ENCODE data around the gene TMEM100.

TMEM100 gene

DNA sequence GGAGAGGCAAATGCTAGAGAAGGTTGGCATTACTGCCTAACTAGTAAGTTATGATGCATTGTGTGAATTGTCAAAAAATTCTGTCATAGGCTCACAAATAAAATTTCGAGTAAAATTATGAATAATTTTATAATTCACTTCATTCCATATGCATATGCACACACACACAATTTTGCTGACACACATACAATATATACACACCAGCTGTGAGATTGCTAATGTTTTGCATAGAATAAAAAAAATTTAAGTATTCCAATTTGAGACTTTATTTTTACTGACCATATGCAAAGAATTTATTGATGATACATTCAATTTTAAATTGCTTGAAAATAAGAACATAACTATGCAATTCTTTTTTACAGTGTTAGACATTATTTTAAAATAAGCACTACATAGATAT lies 6.8 kb upstream of the TMEM100 start:
- TF ChIP-seq, protein P1, sequence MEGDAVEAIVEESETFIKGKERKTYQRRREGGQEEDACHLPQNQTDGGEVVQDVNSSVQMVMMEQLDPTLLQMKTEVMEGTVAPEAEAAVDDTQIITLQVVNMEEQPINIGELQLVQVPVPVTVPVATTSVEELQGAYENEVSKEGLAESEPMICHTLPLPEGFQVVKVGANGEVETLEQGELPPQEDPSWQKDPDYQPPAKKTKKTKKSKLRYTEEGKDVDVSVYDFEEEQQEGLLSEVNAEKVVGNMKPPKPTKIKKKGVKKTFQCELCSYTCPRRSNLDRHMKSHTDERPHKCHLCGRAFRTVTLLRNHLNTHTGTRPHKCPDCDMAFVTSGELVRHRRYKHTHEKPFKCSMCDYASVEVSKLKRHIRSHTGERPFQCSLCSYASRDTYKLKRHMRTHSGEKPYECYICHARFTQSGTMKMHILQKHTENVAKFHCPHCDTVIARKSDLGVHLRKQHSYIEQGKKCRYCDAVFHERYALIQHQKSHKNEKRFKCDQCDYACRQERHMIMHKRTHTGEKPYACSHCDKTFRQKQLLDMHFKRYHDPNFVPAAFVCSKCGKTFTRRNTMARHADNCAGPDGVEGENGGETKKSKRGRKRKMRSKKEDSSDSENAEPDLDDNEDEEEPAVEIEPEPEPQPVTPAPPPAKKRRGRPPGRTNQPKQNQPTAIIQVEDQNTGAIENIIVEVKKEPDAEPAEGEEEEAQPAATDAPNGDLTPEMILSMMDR (IDR thresholded peaks at IDR 0.05; ENCODE audit: low read depth, low read length, poor library complexity, severe bottlenecking): no peak
- no peak for TF ChIP-seq EZH2phosphoT487 (IDR thresholded peaks at IDR 0.05; ENCODE audit: borderline replicate concordance, low read length)
- peaks cover 36% of the 10 kb centered on the region for H3K4me1 ChIP-seq (ENCODE audit: control insufficient read depth, low read length)

DNA sequence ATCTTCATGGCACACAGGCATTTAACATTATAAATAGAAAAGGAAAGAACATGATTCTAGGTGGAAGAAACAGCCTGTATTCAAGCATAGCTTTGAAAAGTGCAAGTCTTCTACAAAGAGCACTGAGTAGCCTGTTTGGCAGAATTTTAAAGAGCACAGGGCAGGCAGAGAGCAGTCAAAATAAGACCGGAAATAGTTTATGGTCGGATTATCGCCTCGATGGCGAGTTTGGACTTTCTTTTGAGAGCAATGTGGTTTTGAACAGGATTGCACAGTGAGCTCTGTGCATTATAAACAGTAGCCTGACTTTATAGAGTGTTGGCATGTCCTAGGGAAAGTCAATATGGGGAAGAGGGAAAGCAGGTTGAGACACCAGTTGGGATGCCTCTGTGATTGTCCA lies 6.2 kb upstream of the TMEM100 start:
- Histone ChIP-seq H4K20me1 (ENCODE audit: control insufficient read depth, insufficient read depth, low read depth, low read length) (no peaks in the 10 kb centered on the region), H3K9me3 (ENCODE audit: control insufficient read depth, insufficient read depth, low read length) (no peaks in the 10 kb centered on the region), H3K27ac (ENCODE audit: low read depth, low read length) (no peak overlapping the region), H3K79me2 (ENCODE audit: control insufficient read depth, low read length) (peaks cover 10% of the 10 kb centered on the region), H3F3A (ENCODE audit: control insufficient read depth, insufficient read depth) (no peaks in the 10 kb centered on the region), H3K27me3 (ENCODE audit: control insufficient read depth, low read length) (no peaks in the 10 kb centered on the region), H3K4me2 (ENCODE audit: low read length) (no peak overlapping the region), H3K4me1 (ENCODE audit: control insufficient read depth, low read length) (peaks cover 36% of the 10 kb centered on the region), H3K9me2 (replicated peaks; ENCODE audit: control insufficient read depth, low read length) (no peaks in the 10 kb centered on the region), H3K36me3 (ENCODE audit: control insufficient read depth, low read length) (no peaks in the 10 kb centered on the region), H3K4me3 (ENCODE audit: low read length) (no peak overlapping the region)
- TF ChIP-seq, protein P1 (IDR thresholded peaks at IDR 0.05; ENCODE audit: low read depth, low read length, poor library complexity, severe bottlenecking): no peak
- TF ChIP-seq EZH2phosphoT487 (IDR thresholded peaks at IDR 0.05; ENCODE audit: borderline replicate concordance, low read length): no peak

More for the DNA sequence above, 6.8 kb upstream of the TMEM100 start:
- H3K36me3 ChIP-seq (ENCODE audit: control insufficient read depth, low read length): no peaks in the 10 kb centered on the region
- no peaks in the 10 kb centered on the region for H3K9me2 ChIP-seq (replicated peaks; ENCODE audit: control insufficient read depth, low read length)
- H3K9me3 ChIP-seq (ENCODE audit: control insufficient read depth, insufficient read depth, low read length): no peaks in the 10 kb centered on the region
- peaks cover 5% of the 10 kb centered on the region for H3K79me2 ChIP-seq (ENCODE audit: control insufficient read depth, low read length)
- no peaks in the 10 kb centered on the region for H3K27me3 ChIP-seq (ENCODE audit: control insufficient read depth, low read length)
- H3F3A ChIP-seq (ENCODE audit: control insufficient read depth, insufficient read depth): no peaks in the 10 kb centered on the region
- H3K4me3 ChIP-seq (ENCODE audit: low read length): no peak overlapping the region
- H3K27ac ChIP-seq (ENCODE audit: low read depth, low read length): no peak overlapping the region
- no peak overlapping the region for H3K4me2 ChIP-seq (ENCODE audit: low read length)
- no peaks in the 10 kb centered on the region for H4K20me1 ChIP-seq (ENCODE audit: control insufficient read depth, insufficient read depth, low read depth, low read length)

DNA sequence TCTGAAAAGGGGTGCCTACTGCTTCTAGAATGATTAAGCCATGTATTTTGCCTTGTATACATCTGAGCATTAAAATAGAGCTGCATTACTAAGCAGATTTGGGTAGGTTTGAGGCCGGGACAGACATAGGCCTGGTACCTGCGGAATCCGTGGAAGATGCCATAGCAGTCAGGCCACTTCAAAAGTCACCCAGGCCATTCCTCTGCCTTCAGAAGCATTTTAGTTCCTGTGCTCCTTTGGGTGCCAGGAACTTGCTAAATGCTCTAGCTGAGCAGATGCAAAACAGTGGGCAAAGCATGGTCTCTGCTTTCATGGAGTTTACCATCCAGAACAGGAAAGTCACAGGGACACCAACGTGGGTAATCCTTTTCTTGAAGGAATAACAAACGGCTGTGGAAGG lies 5.7 kb upstream of the TMEM100 start:
- Histone ChIP-seq H4K20me1 (ENCODE audit: control insufficient read depth, insufficient read depth, low read depth, low read length) (no peaks in the 10 kb centered on the region), H3K79me2 (ENCODE audit: control insufficient read depth, low read length) (peaks cover 10% of the 10 kb centered on the region), H3K4me1 (ENCODE audit: control insufficient read depth, low read length) (peaks cover 36% of the 10 kb centered on the region), H3K9me2 (replicated peaks; ENCODE audit: control insufficient read depth, low read length) (no peaks in the 10 kb centered on the region), H3K4me2 (ENCODE audit: low read length) (no peak overlapping the region), H3K36me3 (ENCODE audit: control insufficient read depth, low read length) (no peaks in the 10 kb centered on the region), H3K4me3 (ENCODE audit: low read length) (no peak overlapping the region), H3K27me3 (ENCODE audit: control insufficient read depth, low read length) (no peaks in the 10 kb centered on the region), H3K9me3 (ENCODE audit: control insufficient read depth, insufficient read depth, low read length) (no peaks in the 10 kb centered on the region), H3K27ac (ENCODE audit: low read depth, low read length) (no peak overlapping the region), H3F3A (ENCODE audit: control insufficient read depth, insufficient read depth) (no peaks in the 10 kb centered on the region)
- TF ChIP-seq EZH2phosphoT487 (IDR thresholded peaks at IDR 0.05; ENCODE audit: borderline replicate concordance, low read length): no peak
- TF ChIP-seq, protein P1 (IDR thresholded peaks at IDR 0.05; ENCODE audit: low read depth, low read length, poor library complexity, severe bottlenecking): no peak

DNA sequence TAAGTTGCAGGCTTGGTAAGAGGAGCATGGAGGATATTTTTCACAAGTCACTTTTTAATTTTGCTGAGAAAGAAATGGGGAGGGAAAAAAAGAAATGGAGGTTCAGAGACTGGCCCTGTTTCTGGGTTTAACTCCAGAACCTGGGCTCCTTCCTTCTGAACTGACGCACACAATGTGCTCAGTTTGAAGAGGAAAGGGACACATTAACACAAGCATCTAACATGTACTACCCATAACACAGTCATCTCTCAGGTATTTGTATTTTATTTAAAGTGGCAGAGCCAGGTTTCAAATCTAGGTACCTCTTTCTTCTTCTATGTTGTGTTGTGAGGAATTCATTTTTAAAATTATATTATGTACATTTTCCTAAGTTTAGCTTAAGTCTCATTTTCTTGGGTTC lies 5.3 kb upstream of the TMEM100 start:
- TF ChIP-seq, protein P1 (IDR thresholded peaks at IDR 0.05; ENCODE audit: low read depth, low read length, poor library complexity, severe bottlenecking): no peak
- TF ChIP-seq EZH2phosphoT487 (IDR thresholded peaks at IDR 0.05; ENCODE audit: borderline replicate concordance, low read length): no peak
- peaks cover 10% of the 10 kb centered on the region for H3K79me2 ChIP-seq (ENCODE audit: control insufficient read depth, low read length)
- no peak overlapping the region for H3K4me3 ChIP-seq (ENCODE audit: low read length)
- H3F3A ChIP-seq (ENCODE audit: control insufficient read depth, insufficient read depth): no peaks in the 10 kb centered on the region
- H3K9me2 ChIP-seq (replicated peaks; ENCODE audit: control insufficient read depth, low read length): no peaks in the 10 kb centered on the region
- no peaks in the 10 kb centered on the region for H3K9me3 ChIP-seq (ENCODE audit: control insufficient read depth, insufficient read depth, low read length)
- H3K4me1 ChIP-seq (ENCODE audit: control insufficient read depth, low read length): peaks cover 36% of the 10 kb centered on the region
- H3K36me3 ChIP-seq (ENCODE audit: control insufficient read depth, low read length): no peaks in the 10 kb centered on the region
- H4K20me1 ChIP-seq (ENCODE audit: control insufficient read depth, insufficient read depth, low read depth, low read length): no peaks in the 10 kb centered on the region
- H3K27ac ChIP-seq (ENCODE audit: low read depth, low read length): no peak overlapping the region
- H3K4me2 ChIP-seq (ENCODE audit: low read length): no peak overlapping the region
- no peaks in the 10 kb centered on the region for H3K27me3 ChIP-seq (ENCODE audit: control insufficient read depth, low read length)
